ENCODE results near the gene XK.

DNA sequence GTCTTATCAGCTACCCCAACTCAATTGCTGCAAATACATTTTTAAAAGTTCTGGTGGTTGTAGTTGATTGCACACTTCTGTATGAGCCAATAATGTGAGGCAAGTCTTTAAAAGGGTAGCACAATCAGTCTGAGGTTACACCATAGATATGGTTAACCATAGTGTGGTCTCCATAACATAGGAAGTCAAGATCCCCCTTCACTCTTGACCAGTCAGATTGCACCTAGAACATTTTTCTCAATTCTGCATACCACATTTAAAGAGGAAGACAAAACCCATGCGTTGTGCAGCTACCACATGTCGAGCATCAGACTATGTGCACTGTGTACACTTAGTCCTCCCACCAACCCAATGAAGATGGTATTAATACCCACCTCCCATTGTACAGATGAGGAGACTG lies 67.8 kb downstream of the XK start:
- TF ChIP-seq CTCF (IDR thresholded peaks at IDR 0.05 in 4 of 5, conservative IDR thresholded peaks at IDR 0.05 in 1 of 5) (no peak), POLR2A (IDR thresholded peaks at IDR 0.05) (no peak)

Data from gastrocnemius medialis (tissue), 4 donors.